Measurements from ENCODE around the gene BICRA.
"Not testable (repeated sequence)": the region's sequence is repeated elsewhere in the genome, so short reads cannot be mapped to it uniquely, and the experiment has no call there.

The BICRA gene

DNA sequence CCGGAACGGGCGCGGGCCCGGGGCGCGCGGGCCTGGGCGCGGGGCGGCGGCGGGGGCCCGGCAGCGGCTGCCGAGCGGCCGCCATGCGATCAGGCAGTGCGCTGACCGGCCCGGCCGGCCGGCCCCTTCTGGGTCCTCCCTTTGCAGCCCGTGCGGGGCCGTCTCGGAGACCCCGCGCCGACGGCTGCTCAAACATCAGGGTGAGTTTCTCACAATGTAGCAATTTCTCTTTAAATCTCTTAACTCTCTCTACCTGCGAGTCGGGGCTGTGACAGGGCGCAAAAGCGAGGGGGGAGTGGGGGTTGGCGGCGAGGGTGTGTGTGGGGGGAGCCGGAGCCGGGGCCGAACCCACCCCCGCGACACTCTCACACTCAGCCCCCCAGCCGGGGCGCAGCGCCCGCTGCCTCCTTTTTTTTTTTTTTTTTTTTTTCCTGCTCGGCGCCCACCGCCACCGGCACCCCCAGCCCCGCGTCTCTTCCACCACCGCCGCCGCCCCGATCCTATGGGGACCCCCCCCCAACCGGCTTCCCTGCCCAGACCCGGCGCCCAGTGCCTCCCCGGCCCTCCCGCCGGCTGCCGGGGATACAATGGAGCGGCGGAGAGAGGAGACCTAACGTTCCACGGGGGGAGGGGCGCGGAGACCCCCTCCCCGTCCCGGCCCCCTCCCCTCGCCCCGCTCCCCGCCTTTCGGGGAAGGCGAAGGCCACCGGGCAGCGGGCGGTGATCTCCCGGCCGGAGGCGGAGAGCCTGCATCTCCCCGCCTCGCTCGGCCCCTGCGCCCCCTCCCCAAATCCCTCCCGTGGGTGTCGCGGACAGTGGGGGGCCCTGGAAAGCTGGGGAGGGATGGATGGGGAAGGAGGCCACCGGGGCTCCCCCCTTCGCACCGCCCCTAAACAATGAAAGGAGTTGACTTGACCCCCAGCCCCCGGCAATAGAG lies at the start of gene BICRA:
BICRA (plus strand) TSS at position 166 of the 937 bp plus-strand sequence. CDS start 64,441 bp downstream, outside the sequence.
- DNase-seq: peak; percentile 83

DNA sequence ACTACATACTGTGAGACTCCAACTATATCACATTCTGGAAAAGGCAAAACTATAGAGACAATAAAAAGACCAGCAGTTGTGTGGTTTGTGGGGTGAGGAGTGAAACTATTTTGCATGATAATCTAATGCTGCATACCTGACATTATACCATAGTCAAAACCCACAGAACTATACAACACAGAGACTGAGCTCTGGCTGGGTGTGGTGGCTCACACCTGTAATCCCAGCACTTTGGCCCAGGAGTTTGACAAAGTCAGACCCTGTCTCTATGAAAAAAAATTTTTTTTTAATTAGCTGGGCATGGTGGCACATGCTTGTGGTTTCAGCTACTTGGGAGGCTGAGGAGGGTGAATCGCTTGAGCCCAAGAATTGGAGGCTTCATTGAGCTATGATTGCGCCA lies 47.9 kb upstream of the BICRA start:
- no peak for DNase-seq

DNA sequence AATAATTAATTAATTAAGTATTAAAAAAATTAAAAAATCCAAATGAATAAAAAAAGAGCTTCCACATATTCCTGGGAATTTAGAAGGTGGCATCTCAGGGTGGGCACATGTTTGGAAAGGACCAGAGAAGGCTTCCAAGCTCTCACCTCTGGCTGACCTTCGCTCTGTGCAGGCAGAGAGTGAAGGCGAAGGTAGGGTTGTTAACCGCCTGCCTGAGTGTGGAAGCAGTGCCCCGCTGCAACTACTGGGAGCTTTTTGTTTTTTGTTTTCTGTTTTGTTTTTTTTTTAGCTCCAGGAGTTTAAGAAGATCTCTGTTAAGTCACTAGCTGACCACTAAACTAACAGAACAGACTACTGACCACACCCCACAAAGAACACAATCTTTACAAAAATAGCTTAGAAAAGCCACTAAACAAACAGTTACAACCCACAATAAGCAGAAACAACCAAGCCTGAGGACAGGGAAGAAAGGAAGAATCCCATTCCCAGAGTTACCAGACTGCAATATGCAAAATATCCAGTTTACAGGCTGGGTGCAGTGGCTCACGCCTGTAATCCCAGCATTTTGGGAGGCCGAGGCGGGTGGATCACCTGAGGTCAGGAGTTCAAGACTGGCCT lies 47.4 kb upstream of the BICRA start:
- DNase-seq: no peak

DNA sequence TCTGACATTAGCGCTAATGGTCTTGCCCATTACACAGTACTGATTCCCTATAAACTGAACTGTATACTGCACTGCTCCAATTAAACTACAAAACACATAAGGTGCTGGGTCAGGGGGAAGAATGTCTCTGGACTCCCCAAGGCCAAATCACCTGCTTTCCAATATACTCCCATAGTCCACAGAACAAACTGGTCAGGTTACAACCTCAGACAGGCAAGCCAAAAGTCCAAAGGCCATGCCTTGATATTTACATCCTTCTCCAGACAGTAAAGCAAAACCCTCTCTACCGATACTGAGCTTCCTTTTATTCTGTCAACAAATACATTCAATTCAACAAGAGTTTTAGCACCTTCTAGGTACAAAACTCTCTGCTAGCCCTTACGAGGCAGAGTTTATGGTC lies 44.9 kb upstream of the BICRA start:
- no peak for DNase-seq

DNA sequence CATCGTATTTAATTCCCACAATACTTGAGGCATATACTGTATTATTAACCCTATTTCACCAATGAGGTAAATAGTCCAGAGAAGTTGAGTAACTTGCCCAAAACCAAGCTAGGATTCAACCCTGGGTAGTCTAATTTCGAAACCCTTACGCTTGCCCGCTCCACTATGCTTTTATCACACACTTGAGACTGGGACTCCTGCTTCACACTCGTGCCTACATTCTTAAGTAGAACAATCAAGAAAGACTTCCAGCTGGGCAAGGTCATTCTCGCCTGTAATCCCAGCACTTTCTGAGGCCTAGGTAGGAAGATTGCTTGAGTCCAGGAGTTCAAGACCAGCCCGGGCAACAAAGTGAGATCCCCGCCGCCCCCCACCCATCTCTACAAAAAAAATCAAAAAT lies 39.6 kb upstream of the BICRA start:
- DNase-seq: no peak

DNA sequence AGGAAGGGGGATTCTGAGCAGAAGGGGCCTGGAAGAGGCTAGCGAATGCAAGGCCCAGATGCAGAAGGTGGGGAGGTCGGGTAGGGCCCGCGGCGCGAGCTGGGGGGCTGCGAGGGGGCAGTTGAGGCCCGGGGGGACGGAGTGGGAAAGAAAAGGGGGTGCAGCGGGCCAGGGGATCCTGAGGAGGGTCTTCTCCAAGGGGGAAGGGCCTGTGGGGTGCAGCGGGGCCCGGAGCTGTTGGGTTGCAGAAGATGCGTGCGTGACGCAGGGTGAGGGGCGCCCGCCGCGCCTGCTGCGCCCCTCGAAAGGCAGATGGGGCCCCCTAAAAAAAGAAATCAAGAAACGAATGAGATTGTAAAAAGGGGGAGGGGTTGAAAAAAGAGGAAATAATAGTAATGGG lies 36.3 kb upstream of the BICRA start:
- no peak for DNase-seq

DNA sequence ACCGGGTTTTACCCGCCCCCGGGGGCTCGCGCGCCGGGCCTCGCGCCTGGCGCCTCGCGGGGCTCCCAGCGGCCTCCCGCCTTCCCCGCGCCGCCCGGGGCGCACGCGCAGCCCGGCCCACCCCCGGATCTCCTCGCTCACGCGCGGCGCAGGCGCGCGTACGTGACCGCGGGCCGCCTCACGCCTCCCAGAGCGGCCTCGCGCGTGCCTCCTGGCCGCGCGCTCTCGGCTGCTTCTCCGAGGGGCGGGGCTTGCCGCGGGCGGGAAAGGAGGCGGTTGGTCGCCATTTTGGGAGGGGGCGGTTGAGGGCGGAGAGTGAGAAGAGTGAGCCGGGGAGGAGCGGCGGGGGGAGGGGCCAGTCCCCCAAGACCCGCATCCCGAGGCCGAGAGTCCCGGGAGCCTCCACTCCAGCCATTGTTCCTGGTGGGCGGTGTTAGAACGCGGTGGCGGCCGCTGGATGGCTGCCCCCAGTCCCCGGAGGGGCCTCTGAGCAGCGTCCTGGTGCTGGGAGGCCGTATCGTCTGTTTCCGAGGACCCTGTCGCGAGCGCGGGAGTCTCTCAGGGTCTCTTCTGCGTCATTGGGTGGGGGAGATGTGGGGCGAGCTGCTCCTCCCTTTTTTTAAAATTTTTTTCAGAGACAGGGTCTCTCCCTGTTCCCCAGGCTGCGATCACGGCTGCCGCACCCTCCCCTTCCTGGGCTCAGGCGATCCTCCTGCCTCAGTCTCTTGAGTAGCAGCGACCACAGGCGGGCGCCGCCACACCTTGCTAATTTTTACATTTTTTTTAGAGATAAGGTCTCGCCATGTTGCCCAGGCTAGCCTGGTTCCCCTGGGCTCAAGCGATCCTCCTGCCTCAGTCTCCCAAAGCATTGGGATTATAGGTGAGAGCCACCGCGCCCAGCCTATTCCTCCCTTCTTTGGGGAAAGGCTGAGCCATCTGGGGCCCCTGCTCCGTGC lies 35.6 kb upstream of the BICRA start, which contains the start of gene ZNF541:
ZNF541 (minus strand) TSS at position 78 of the 956 bp plus-strand sequence. CDS start 17,292 bp downstream, outside the sequence.
- peak; percentile 53 for DNase-seq

DNA sequence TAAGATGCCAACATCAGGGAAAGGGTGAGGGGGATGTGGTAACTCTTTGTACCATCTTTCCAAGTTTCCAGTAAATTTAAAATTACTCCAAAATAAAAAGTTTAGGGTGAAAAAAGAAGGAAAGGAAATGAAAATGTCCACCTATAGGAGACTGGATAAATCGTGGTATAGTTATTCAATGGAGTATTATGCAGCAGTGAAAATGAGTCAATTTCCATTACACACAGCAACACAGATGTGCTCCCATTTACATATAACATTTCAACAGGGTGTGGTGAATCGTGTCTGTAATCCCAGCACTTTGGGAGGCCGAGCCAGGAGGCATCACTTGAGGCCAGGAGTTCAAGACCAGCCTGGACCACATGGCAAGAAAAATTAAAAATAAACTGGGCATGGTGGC lies 28.5 kb upstream of the BICRA start:
- no peak for DNase-seq

DNA sequence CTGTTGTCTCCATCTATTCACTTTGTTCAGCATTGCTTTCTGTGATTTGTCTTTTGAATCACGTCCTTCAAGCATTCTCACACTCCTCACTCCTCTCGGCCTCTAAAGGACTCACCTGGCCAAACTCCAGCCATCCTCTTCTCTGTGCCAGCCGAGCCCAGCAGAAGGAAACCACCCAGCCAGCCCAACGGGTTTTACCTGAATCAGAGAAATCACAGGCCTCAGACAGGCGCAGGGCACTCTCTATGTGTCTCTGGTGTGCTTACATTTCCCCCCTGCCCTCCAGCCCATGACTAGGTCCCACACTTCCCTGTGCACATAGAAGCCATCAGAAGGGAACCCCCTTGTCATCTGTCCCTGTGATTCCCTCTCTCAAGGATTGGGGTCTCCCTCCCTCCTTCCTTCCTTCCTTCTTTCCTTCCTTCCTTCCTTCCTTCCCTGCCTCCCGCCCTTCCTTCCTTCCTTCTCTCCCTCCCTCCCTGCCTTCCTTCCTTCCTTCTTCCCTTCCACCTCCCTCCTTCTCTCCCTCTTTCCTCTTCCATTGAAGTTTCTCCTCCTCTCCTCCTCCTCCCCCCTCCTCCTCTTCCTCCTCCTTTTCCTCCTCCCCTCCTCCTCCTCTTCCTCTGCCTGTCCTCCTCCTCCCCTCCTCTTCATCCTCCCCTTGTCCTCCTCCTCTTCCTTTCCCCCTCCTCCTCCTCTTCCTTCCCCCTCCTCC lies 27.2 kb upstream of the BICRA start:
- DNase-seq: no peak

DNA sequence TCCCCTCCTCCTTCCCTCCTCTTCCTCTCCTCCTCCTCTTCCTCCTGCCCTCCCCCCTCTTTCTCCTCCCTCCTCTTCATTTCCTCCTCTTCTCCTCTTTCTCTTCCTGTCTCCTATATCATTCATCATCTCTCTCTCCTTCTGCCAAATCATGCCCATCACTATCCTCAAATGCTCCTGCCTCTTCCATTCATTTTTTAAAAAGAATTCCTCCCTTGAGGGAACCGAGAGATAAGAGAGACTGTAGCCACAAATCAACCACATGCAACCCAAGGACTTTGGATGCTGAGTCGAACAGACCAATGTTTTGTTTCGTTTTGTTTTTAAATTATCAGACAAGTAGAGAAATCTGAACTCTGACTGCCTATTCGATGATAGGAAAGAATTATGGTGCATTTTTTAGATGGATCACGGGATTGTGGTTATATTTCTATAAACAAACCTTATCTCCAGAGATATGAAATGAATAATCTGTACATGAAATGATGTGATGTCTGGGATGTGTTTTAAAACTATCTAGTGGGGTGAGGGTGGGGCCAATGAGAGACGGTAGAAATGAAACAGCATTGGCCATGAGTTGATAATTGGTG lies 26.5 kb upstream of the BICRA start:
- DNase-seq: peak; percentile 74

DNA sequence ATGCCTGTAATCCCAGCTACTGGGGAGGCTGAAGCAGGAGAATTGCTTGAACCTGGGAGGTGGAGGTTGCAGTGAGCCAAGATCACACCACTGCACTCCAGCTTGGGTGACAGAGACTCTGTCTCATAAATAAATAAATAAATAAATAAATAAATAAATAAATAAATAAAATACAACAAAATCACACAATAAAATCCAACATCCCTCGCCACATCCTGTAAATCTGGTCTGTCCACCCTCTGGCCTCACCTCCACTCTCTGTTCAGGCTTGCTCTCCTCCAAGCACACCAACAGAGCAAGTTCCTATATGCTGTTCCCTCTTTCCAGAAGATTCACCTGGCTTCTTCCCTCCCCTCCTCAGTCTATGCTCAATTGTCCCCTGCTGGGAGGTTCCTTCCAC lies 25.8 kb upstream of the BICRA start:
- DNase-seq: not testable (repeated sequence)

DNA sequence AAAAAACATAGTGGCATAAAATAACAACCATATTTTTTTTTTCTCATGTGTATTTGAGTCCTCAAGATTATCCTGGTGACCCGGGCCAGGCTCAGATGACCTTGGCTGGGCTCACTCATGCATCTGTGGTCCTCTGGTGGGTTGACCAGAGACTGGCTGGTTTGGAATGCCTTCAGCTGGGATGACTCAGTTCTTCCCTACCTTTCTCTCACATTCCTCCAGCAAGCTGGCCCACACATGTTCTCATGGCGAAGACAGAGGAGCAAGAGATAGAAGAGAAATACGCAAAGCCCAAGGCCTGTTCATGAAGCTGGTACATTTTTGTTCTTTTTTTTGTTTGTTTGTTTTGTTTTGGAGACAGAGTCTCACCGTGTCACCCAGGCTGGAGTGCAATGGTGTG lies 21.6 kb upstream of the BICRA start:
- DNase-seq: peak; percentile 23

DNA sequence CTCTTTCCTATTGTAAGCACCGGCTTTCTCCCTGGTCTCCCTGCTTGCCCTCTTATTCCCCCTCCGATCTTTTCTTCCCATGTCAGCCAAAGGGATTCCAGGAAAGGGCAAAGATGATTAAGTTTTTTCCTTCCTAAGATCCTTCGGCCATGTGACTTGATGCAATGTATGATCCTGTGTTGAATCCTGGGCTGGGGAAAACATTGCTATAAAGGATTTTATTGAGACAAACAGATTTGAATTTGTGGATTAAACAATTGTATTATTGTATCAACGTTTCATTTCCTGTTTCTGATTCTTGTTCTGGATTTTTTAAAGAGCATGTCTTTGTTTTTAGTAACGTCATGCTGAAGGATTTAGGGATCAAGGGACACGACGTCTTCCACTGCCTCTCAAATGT lies 19.1 kb upstream of the BICRA start:
- no peak for DNase-seq

DNA sequence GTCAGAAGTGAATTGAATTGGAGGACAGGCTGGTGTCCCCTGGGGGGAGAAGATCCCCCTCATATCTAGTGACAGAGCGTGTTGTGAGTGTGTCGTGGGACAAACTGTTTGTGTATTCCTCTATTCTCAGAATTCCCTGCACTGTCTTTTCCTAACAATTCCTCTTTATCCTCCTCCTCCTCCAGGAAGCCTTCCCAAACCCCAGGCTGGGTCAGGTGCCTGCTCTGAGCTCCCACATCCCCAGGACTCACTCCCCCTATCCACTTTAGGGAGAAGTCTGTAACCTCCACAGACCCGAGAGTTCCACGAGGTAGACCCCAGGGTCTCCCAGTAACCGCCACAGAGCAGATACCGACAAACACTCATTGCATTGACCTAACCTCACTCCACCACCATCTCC lies 15.1 kb upstream of the BICRA start:
- DNase-seq: no peak

DNA sequence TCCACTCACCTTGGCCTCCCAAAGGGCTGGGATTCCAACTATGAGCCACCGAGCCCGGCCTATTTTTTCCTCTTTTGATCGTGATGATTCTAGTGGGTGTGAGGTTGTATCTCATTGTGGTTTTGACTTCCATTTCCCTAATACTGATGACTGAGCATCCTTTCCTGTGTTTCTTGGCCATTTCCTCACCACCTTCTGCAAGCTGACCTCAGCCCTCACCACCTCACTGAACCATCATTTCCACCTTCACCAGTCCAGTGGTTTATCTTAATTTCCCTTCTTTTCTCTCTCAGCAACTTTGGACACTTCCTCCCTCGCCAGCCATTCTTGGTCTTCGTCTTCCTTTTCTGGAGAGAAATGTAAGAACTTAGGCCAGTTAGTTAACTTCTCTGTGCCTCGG lies 13.0 kb upstream of the BICRA start:
- DNase-seq: no peak

DNA sequence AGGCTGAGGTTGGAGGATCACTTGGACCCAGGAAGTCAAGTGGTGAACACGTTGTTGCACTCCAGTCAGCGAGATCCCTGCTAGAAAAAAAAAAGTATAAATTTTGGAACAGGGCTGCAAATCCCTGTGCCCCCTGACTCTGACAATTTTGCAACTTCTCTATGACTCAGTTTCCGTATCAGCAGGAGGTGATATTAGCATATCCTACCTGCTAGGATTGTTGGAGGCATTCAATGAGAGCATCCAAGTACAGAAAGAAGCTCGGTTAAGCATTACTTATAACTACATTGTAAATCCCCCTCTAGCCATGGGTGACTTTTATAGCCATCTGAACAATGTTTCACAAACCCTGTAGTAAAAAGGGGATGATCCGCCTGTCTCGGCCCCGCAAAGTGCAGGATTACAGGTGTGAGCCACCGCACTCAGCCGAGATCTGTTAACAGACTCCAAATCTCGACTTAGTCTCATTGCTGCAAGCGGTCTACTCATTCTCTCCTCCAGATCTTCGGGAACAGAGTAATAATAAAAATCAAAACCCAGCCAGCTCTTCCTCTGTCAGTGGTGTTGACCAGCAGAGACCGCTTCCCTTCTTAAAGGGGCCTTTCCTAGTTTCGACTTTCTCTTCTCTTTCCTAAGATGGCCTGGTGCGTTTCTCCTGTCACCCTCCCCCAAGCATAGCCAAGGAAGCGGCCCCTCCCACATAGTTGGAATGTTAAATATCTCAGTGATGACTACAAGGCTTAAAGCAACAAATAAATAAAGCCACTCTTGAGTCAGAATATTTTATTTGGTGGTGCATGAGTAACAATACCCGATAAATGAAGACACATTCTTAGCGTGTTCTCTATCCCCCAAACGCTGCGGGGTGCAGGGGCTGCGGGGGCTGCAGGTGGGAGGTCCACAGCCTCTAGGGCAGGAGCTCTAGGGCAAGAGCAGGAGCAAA lies 10.3 kb upstream of the BICRA start:
- peak; percentile 98 for DNase-seq

DNA sequence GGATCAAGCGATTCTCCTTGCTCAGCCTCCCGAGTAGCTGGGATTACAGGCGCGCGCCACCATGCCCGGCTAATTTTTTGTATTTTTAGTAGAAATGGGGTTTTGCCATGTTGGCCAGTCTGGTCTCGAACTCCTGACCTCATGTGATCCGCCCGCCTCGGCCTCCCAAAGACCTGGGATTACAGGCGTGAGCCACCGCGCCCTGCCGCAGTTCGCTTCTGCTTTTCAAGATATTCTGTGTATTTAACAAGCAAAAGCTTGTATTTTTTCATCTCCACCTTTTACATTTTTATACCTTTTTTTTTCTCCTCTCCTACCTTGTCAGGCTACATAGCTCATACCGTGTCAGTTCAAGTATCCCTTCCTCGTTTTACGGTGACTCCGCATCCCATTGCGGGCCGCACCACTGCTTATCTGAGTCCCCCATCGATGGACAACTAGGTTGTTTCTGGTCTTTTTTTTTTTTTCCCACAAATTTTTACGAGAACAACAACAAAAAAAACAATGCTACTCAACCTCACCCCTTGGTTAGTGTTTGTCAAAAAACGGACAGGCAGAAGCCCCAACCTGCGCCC lies 9.2 kb upstream of the BICRA start:
- DNase-seq: not testable (repeated sequence)

DNA sequence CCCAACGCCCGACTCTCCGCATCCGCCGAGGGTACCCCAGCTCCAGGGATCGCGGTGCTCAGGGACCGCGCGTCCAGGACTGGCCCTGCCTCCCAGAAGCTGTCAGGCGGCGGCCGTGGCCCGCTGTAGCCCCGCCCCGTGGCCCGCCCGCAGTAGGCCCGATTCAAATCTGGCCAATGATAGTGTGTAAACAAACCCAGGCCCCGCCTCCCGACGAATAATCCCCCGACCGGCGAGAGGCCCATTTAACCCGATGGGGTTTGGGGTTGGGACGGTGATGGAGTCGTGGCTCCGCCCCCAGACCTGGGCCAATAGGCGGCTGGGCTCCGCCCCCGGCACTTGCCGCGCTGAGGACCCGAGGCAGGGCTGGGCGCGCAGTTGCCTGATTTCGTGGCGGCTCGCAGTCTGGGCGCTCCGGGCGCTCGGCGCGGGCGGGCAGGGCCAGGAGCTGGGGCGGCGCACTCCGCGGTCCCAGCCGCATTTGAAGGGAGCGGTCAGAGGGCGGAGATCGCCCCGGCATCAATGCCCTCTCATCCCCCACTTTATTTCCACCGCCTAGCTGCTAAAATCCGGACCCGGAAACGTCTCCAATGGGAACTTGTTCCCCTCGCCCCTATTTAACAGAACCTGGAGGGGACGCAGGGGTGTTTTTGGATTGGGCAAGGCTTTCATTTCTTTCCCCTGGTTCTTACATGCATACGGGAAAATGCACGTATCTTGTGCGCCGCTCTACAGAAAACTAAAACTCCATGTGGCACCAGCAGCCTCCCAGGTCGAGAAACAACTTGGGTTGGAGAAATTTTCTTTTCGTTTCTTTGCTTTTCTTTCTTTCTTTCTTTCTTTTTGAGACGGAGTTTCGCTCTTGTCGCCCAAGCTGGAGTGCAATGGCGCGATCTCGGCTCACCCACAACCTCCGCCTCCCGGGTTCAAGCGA lies 8.4 kb upstream of the BICRA start:
- DNase-seq: peak; percentile 99
